ENCODE measurements around the gene FCHSD2.

DNA sequence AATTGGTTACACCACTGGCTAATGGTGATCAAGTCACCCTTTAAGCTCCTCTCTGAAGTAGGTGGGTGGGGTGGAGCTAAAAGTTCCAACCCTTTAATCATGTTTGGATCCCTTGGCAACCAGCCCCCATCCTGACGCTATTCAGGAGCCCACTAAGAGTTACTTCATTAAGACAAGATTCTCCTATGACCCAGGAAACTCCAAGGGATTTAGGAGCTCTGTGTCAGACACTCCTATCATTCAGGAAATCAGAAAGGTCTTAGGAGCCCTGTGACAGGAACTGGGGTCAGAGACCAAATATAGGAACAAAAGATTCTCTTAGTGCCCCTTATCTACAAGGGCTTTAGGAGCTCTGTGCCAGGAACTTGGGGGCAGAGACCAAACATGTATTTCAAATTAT lies 186.7 kb downstream of the FCHSD2 start:
- TF ChIP-seq PAX5 (IDR thresholded peaks at IDR 0.05; ENCODE audit: insufficient read depth, low read length, severe bottlenecking) (no peak), POLR2A (IDR thresholded peaks at IDR 0.05; ENCODE audit: low read depth, low read length) (no peak), POLR2AphosphoS5 (IDR thresholded peaks at IDR 0.05; ENCODE audit: low read depth, low read length) (no peak)

Data from GM12891 (cell line).